ENCODE results near the gene MGRN1.

The MGRN1 gene

DNA sequence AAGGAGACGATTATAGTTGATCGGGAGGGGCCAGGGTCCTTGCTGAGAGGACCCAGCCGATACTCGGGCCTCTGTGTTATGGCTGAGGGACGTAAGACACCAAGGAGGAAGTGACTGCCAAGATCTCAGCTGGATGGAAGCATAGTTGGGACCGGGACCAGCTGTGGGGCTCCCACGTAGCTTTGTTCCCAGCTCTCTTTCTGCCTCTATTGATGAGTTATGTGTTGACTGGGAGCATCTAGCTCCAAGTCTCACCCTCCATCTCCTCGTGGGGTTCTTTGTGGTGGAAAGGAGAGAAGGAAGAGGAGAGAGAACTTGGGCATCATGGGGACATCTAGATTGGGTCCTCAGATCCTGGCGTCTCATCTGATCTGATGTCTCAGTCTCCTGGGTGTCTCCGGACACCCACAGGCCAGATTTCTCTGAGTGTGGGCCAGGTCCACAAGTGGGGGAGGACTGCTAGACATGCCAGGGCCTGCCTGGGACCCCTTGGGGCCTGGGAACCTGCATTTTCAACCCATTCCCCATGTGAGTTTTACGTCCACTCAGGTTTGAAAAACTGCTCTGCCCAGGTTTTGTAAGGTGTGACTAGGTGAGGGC is 1.0 kb downstream of the MGRN1 start:
- no peak for DNase-seq

DNA sequence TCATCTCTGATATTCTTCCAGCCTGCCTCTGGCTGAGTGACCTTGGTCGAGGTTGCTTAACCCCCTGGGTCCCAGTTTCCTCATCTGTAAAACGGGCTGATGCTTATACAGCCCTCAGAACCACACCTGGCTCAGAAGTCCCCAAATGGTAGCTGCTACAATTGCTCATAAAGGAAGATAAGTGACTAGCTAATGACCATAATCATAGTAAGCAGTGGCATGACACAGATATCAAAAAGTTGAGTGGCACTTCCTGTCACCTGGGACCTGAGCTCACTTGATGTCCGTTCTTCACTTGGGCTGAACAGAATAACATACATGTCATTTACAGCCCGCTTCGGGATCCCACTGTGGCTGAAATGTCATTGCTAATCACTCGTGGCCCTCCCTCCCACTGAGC is 1.8 kb downstream of the MGRN1 start:
- DNase-seq = no peak

- no peak for DNase-seq
These were observed 3.7 kb downstream of the MGRN1 start for GRCh38 chr16:4628283-4628682.

- DNase-seq = no peak
These were observed 6.8 kb downstream of the MGRN1 start for GRCh38 chr16:4631444-4631843.

DNA sequence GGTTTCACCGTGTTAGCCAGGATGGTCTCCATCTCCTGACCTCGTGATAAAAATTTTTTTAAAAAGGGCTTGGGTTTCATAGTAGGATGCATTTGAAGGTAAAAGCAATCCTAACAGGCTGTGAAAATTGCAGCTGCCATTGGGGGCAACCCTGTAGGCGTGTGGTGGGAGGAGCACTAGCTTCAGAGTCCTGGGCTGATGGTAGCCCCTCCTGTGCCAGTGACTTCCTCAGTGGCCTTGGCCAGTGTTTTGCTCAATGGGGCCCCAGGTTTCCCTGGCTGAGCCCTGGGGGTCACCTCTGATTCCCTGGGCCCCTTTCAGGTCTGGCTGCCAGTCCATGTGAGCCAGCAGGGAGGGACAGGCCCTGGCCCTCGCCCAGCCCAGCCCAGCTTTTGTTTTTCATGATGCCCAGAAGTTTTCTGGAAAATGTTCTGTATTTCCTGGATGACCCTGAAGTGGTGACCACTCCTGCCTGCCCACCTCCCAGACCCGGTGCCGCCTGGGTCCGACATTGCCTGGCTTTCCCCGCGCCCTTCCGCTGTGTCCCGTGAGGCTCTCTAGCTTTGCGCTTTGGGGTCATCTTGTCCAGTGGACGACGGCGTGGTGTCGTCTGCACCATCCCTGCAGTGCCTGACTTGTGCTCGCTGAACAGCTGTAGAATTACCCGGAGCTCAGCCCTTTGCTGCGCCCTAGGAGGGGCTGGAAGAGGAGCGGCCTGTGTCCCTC is 9.4 kb downstream of the MGRN1 start:
- DNase-seq = no peak

DNA sequence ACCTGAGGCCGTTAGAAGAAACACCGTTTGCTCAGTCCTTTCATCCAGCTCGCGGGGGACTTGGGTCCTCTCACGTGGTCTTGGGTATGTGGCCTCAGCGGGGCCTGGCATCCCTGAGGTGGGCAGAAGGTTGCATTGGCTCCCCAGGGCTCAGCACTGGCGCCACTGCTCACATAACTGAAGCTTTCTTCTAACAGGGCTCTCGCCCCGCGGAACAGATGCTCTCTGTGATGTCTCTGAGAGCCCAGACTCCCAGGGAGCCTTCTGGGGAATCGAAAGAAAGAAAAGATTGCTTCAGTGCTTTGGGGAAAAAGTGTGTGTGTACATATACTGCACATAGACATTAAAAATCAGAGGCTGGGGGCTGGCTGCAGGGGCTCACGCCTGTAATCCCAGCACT is 10.1 kb downstream of the MGRN1 start:
- DNase-seq = no peak

DNA sequence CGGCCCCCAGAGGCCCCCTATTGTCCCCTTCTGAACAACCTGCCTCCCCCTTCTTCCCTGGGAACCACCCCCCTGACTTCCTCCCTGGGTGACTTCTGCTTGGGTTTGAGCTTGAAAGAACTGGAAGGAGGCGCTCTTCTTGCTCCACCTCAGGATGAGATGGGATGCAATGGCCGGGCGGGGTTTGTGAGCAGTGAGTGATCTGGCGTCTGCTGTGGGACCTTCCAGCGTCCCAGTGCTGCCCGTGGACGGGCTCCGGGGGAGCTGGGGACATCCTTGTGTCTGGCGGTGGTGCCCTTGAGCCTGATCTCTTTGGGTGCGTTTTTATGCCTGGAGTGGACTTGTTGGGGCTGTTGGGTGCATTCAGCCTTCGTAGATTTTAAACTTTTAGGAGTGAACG is 11.6 kb downstream of the MGRN1 start:
- DNase-seq = no peak

DNA sequence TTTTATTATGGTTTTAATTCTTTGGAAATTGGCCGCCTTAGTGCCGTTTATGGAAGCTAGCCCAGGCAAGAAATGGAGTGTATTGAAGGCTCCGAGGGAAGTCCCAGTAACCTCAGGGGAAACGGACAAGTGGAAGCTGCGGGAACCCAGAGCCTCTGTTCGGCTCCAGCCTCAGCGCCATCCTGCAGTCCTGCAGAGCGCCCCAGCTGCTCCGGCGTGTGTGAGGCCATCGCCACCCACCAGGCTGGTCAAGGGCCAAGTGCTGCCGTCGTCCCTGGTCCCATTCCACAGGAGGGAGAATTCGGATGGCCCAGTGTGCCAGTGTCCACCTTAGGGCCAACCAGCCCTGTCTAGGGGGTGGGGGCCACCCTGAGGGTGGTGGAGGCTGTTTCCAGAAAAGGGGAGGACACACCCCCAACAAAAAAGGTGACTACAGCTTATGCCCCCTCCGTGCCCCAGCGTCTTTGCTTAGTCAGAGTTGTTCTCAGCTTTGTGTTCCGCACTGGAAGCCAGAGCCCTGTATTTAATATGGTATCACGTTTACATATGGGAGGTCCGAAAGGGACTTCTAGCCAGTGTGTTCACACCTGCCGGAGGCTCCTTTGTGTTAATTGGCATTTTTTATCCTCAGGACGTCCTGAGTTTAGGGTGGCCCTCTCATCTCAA is 13.0 kb downstream of the MGRN1 start:
- DNase-seq = no peak

DNA sequence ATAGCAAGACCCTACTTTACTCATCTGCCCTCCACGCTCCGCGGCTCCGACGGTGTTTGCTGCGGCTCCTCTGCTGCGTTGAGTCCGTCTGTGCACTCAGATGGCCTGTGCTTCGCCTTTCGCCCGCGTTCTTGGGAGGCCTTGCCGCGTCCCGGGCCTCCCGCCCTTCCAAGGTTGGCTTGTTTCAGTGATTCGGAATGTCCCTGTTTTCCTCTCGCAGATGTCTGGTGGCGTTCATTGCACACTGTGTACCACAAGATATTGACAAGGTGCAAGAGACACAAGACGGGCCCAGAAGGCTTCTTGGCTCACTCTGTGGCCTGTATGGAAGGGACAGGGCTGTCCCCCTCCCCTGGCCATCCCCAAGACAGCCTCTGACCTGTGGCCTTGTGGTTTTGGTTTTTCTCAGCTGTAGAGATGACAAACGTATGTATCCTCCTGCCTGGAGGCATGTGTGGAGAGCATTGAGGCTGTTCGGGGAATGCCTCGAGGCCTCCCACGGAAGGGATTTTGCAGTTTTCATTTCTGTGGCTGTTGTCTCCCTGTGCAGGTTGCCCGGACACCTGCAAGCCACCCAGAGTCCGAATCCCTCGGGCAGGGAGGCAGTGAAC is 15.4 kb downstream of the MGRN1 start:
- DNase-seq = no peak

DNA sequence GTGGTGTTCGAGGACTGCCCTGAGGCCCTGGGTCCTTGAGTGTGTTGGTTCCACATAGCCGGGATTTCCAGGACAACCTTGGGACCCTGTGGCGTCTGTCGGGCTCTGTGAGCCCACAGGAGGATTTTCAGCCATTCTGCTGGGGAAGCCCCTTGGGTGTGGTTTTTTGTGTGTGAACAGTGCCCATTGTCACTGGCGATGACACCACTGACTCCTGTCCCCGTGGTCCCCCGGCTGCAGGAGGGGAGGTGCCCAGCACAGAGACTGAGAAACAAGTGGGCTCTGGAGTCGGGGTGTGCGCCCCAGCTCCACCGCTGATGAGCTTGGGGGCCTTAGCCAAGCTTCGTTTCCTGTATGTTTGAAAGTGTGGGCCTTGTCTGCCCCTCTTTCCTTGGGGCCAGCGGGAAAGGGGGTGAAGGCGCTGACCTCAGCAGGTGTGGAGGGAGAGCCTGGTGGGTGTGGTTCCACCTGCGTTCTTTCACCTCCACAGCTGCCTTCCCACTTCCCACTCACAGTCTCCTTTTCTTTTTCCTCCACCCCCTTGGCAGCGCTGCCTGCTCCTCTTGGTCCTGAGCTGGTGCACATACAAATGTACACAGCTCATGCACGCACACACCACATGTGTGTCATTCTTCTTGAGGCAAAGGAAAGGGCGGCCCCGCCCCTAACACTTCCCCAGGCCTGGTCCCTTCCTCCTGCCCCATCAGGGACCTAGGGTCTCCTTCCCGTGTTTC is 16.1 kb downstream of the MGRN1 start:
- no peak for DNase-seq

DNA sequence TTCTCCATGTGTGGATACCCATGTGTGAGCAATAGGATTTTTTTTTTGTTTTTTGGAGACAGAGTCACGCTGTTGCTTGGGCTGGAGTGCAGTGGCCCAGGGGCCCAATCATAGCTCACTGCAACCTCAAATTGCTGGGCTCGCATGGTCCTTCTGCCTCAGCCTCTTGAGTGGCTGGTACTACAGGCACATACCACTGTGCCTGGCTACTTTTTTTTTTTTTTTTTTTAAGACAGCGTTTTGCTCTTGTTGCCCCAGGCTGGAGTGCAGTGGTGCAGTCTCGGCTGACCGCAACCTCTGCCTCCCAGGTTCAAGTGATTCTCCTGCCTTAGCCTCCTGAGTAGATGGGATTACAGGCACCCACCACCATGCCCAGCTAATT is 16.7 kb downstream of the MGRN1 start:
- no peak for DNase-seq

DNA sequence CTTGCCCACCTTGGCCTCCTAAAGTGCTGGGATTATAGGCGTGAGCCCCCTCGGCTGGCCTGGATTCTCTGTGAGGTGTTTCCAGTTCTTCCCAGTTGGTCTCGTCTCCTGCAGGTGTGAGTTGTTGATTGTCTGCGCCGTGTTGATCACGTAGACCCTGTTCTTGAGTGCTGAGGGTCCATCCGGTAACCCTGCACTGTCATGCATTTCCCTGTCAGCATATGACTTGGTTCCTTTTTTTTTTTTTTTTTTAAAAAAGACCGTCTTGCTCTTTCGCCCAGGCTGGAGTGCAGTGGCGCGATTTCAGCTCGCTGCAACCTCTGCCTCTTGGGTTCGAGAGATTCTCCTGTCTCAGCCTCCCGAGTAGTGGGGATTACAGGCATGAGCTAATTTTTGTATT is 17.3 kb downstream of the MGRN1 start:
- no peak for DNase-seq

- no peak for DNase-seq
These were observed 22.4 kb downstream of the MGRN1 start for GRCh38 chr16:4646773-4647643.

GRCh38 chr16:4647644-4647980 is 23.0 kb downstream of the MGRN1 start:
- DNase-seq = no peak

GRCh38 chr16:4648917-4649316 is 24.3 kb downstream of the MGRN1 start:
- no peak for DNase-seq

DNA sequence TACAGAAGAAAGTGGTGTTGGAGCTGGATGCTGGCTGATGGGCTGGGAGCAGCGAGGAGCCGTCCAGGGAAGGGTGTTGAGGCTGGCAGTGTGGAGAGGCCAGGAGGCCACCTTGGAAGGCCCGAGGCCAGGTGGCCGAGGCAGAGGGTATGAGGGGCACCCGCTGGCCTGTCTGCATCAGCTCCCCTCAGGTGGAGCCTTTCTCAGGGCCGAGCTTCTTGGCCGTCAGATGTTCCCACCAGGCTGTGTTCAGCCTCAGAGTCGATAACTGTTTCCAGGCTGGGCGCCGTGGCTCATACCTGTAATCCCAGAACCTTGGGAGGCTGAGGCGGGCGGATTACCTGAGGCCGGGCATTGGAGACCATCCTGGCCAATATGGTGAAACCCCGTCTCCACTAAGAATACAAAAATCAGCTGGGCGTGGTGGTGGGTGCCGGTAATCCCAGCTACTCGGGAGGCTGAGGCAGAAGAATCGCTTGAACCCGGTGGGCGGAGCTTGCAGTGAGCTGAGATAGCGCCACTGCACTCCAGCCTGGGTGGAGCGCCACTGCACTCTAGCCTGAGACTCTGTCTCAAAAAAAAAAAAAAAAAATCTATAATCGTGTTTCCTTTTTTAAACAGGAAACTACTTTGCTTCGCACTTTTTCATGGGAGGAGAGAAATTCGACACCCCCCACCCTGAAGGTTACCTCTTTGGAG is 25.3 kb downstream of the MGRN1 start:
- DNase-seq = no peak

GRCh38 chr16:4650443-4651074 is 25.9 kb downstream of the MGRN1 start:
- DNase-seq = peak; percentile 91

DNA sequence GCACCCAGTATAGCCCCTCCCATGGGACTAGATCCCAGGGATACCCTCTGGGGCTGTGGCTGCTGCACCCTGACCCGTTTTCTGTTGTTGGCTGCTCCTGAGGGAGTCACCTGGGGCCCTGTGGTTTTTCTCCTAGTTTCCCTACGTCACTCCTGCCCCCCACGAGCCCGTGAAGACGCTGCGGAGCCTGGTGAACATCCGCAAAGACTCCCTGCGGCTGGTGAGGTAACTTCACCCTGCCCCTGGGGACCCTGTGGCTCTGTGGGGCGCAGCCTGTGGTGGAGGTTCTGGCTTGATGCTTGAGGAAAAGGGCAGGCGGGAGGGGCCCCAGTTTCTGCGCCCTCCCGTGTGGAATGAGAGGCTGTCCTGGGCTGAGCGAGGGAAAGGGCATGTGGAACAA is 27.2 kb downstream of the MGRN1 start:
- DNase-seq = no peak

GRCh38 chr16:4652561-4652960 is 27.9 kb downstream of the MGRN1 start:
- no peak for DNase-seq

GRCh38 chr16:4654011-4654963 is 29.7 kb downstream of the MGRN1 start:
- DNase-seq = no peak
